Mucosa of descending colon (tissue), 3 donors: ENCODE data around the gene CTPS1. TPM values are rescaled to one million over a fixed set of nuclear protein-coding genes. Genes with fewer than 3 reads are reported as not detected.

Experiments
- ATAC-seq: fragments of 200-7000 bp; cut with Tn5 transposase; one replicate; pipeline ENCODE4 v1.9.1; 2020; ENCODE audit warnings: mild to moderate bottlenecking, moderate library complexity
- DNase-seq, 3 donors: peaks; one replicate each; pipeline ENCODE4 v3.0.0-alpha.2; 2020
- H3K36me3 ChIP-seq: fragments of 200-600 bp; one replicate; pipeline ENCODE4 v1.8.0; 2021; ENCODE audit warnings: low read depth, mild to moderate bottlenecking
- H3K4me1 ChIP-seq: fragments of 200-600 bp; one replicate; pipeline ENCODE4 v1.8.0; 2021; ENCODE audit warnings: low read depth, mild to moderate bottlenecking
- H3K4me3 ChIP-seq: fragments of 200-600 bp; one replicate; pipeline ENCODE4 v1.8.0; 2021; ENCODE audit warnings: mild to moderate bottlenecking
- H3K9me3 ChIP-seq: fragments of 200-600 bp; one replicate; pipeline ENCODE4 v1.8.0; 2021; ENCODE audit warnings: mild to moderate bottlenecking
- intact Hi-C, 2 donors: fragments of 100-400 bp; cut with DNase I in 1 of 2; cut with micrococcal nuclease in 1 of 2; formaldehyde crosslinking; loops; one replicate each; pipeline versions ENCODE4 v1.11.0 to v1.11.1; 2022; cut with DNase I, micrococcal nuclease
- total RNA-seq, 3 donors: library from RNA; stranded (reverse); fragmentation: NEBNext Ultra II Directional in 2 of 3; extraction: Animal tissue kit (Norgen Biotek cat#: 25700) in 2 of 3; gene quantifications; one replicate each; pipeline versions ENCODE4 v1.2.1 to v1.2.4, GENCODE V29; 2021 to 2023
- TF ChIP-seq, protein P1 (sequence below): fragments of 200-600 bp; IDR thresholded peaks from one replicate; pipeline ENCODE4 v1.8.0; 2022; ENCODE audit warnings: antibody characterized with exemption, mild to moderate bottlenecking
- donor health status: DM: no; HTN: no; CAD: no; lungs with moderate emphysema.
- donor health status: DM: no; HTN: no; CAD: no.
- donor health status: DM: no; HTN: yes; CAD: no.

CTPS1 gene
- total RNA-seq, 3 donors from 2014 or later = 6.5 to 49.1 (median 15.7) TPM

DNA sequence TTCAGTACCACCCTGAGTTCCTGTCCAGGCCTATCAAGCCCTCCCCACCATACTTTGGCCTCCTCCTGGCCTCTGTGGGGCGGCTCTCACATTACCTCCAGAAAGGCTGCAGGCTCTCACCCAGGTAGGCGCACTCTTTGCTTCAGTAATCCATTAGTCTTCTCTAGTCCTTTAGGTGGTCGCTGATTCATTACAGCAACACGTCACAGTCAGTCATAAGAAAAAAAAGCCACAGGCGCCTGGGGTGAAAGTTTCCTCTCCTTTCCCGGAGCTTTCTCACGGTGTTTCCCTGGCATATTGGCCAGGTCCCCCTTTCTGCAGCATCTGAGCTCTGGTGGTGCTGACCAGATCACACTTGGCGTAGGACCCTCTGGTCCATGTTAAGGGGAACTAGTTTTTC lies 30.0 kb downstream of the CTPS1 start:
- no peaks in the 10 kb centered on the region for H3K9me3 ChIP-seq

DNA sequence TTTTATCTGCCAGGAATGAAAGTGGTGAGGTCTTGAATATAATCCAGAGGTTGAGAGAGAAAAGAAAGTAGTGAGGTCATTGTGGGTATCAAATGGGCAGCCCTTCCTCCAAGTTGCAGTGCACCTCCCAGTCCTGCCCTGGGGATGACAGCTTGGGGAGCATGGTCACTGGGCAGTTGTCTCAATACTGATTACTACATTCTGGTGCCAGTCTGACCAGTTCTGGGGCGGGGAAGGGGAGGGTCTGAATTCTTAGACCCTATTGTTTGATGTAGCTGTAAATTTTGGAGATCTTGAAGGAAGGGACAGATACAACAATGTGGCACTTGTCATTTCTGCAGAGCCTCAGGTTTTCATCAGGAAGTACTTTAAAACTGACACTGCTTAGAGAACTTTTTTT lies 30.8 kb downstream of the CTPS1 start:
- TF ChIP-seq, protein P1, sequence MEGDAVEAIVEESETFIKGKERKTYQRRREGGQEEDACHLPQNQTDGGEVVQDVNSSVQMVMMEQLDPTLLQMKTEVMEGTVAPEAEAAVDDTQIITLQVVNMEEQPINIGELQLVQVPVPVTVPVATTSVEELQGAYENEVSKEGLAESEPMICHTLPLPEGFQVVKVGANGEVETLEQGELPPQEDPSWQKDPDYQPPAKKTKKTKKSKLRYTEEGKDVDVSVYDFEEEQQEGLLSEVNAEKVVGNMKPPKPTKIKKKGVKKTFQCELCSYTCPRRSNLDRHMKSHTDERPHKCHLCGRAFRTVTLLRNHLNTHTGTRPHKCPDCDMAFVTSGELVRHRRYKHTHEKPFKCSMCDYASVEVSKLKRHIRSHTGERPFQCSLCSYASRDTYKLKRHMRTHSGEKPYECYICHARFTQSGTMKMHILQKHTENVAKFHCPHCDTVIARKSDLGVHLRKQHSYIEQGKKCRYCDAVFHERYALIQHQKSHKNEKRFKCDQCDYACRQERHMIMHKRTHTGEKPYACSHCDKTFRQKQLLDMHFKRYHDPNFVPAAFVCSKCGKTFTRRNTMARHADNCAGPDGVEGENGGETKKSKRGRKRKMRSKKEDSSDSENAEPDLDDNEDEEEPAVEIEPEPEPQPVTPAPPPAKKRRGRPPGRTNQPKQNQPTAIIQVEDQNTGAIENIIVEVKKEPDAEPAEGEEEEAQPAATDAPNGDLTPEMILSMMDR = no peak
- no peaks in the 10 kb centered on the region for H3K4me1 ChIP-seq
- no peaks in the 10 kb centered on the region for H3K9me3 ChIP-seq
- H3K36me3 ChIP-seq = no peaks in the 10 kb centered on the region
- no peak for DNase-seq
- no peak overlapping the region for H3K4me3 ChIP-seq
- no peak for ATAC-seq
- intact Hi-C loops = no loop called here

More for the DNA sequence above, 30.0 kb downstream of the CTPS1 start:
- intact Hi-C loops = no loop called here
- no peaks in the 10 kb centered on the region for H3K36me3 ChIP-seq
- TF ChIP-seq, protein P1 = no peak
- ATAC-seq = no peak
- no peaks in the 10 kb centered on the region for H3K4me1 ChIP-seq
- no peak for DNase-seq
- no peak overlapping the region for H3K4me3 ChIP-seq

DNA sequence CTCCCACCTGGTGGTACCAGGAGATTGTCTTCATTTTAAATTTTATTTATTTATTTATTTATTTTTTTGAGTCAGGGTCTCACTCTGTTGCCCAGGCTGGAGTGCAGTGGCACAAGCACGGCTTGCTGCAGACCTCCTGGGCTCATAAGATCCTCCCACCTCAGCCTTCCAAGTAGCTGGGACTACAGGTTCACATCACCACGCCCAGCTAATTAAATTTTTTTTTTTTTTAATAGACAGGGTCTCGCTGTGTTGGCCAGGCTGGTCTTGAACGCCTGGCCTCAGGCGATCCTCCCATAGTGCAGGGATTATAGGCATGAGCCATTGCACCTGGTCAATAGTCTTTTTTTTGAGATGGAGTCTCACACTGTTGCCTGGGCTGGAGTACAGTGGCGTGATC lies 33.5 kb downstream of the CTPS1 start:
- intact Hi-C loops = no loop called here
- no peaks in the 10 kb centered on the region for H3K4me1 ChIP-seq
- H3K9me3 ChIP-seq = no peaks in the 10 kb centered on the region
- TF ChIP-seq, protein P1 = no peak
- no peaks in the 10 kb centered on the region for H3K36me3 ChIP-seq
- no peak overlapping the region for H3K4me3 ChIP-seq
- ATAC-seq = no peak
- DNase-seq = no peak

DNA sequence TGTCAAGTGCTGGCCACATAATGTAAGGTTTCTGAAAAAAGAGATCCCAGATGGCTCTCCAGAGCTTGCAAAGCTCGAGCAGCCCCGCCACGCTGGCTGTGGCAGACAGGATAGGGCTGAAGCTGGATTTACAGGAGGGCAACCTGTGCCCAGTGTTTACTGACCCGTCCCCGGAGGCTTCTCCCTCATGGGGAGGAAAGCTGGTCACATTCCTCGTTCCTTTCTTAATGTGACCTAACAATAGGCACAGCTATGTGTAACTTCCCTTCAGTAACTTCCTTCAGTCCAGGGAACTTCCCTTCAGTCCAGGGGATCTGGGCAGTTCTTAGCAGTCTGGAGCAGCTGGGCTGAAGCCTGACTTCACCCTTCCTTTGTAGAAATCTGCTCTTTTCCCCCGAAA lies 34.3 kb downstream of the CTPS1 start:
- ATAC-seq = peak; percentile 27
- Histone ChIP-seq H3K9me3 (no peaks in the 10 kb centered on the region), H3K4me3 (no peak overlapping the region), H3K4me1 (no peaks in the 10 kb centered on the region), H3K36me3 (no peaks in the 10 kb centered on the region)
- intact Hi-C loops = no loop called here
- TF ChIP-seq, protein P1 = no peak
- no peak for DNase-seq

DNA sequence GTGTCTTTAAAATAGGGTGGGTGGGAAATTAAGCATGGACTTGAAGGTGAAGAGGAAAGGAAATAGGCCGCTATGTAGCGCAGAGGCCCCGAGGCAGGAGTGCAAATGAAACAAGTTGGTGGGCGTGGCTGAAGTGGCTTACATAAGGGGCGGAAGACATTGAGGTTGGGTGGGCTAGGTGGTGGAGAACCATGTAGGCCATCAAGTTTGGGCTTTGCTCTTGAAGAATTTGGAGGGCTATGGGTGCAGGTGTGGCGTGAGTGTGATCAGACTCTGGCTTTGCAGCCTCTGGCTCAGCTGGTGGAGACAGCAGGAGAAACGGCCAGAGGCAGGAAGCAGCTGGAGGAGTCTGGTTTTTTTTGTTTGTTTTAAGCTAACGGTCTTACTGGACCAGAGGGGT lies 35.4 kb downstream of the CTPS1 start:
- H3K36me3 ChIP-seq = no peaks in the 10 kb centered on the region
- intact Hi-C loops = no loop called here
- DNase-seq (no peak), ATAC-seq (no peak)
- TF ChIP-seq, protein P1 = no peak
- H3K9me3 ChIP-seq = no peaks in the 10 kb centered on the region
- H3K4me3 ChIP-seq = no peak overlapping the region
- no peaks in the 10 kb centered on the region for H3K4me1 ChIP-seq

DNA sequence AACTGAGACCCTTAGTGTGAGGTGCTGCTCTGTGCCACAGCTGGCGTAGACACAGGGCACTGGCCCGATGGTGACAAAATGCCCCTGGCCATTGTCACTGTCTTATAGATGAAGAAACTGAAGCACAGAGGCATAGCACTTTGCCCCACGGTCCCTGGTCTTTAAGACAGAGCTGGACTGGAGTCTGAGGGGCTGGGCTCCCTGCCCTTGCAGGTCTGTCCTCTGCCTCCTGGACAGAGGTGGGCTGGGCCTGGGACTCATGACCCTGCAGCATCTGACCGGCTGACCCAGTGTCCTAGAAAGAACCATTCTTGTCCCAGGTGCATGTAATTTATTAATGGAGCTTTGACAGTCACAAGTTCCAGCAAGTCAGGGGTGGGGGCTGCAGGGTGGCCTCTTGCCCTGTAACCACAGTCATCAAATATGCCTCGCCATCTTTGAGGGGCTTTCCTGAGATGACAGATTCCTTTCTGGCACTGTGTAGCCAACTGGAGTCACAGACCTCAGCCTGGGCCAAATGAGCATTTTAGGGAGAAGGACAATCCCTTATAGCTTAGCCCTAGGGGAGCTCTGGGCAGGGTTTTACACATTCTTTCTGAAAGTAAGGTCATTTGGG lies 35.9 kb downstream of the CTPS1 start:
- ATAC-seq = no peak
- intact Hi-C loops = no loop called here
- no peaks in the 10 kb centered on the region for H3K9me3 ChIP-seq
- TF ChIP-seq, protein P1 = no peak
- no peaks in the 10 kb centered on the region for H3K4me1 ChIP-seq
- DNase-seq = no peak
- H3K4me3 ChIP-seq = no peak overlapping the region
- H3K36me3 ChIP-seq = no peaks in the 10 kb centered on the region
